GM23248 (cell line): ENCODE measurements around the gene GPAT3.

Source experiments
- EZH2 ChIP-seq: fragments of 200-600 bp; sonication (generic); IDR thresholded peaks from 2 replicates; pipeline ENCODE4 v1.6.1; 2018; ENCODE audit warnings: antibody characterized with exemption, mild to moderate bottlenecking; ENCODE audit not compliant: insufficient read depth, poor library complexity, severe bottlenecking
- EZH2phosphoT487 ChIP-seq: fragments of 200-600 bp; sonication (generic); IDR thresholded peaks from 2 replicates; pipeline ENCODE4 v1.6.1; 2018; ENCODE audit warnings: antibody characterized with exemption, moderate library complexity, mild to moderate bottlenecking, low read depth; ENCODE audit not compliant: insufficient read depth

- TF ChIP-seq EZH2 (no peak), EZH2phosphoT487 (no peak)
Observed at GRCh38 chr4:83552924-83553323, 17.0 kb downstream of the GPAT3 start.
